IPS-15b (cell line): ENCODE results near the gene TFDP2.
"Not testable (repeated sequence)": the region's sequence is repeated elsewhere in the genome, so short reads cannot be mapped to it uniquely, and the experiment has no call there.

Source experiments
- H3K27me3 ChIP-seq: one replicate; pipeline ENCODE4 v1.6.1; 2013; ENCODE audit warnings: low read length; ENCODE audit not compliant: control insufficient read depth, insufficient read depth
- H3K36me3 ChIP-seq: one replicate; pipeline ENCODE4 v1.6.1; 2013; ENCODE audit warnings: low read length; ENCODE audit not compliant: control insufficient read depth, insufficient read depth
- H3K4me1 ChIP-seq: one replicate; pipeline ENCODE4 v1.6.1; 2013; ENCODE audit warnings: mild to moderate bottlenecking, low read length; ENCODE audit not compliant: control insufficient read depth, insufficient read depth
- H3K4me3 ChIP-seq: one replicate; pipeline ENCODE4 v1.5.1; 2013; ENCODE audit warnings: low read depth, low read length
- H3K9ac ChIP-seq: one replicate; pipeline ENCODE4 v1.6.1; 2013; ENCODE audit warnings: low read depth, mild to moderate bottlenecking, low read length
- H3K9me3 ChIP-seq: one replicate; pipeline ENCODE4 v1.6.1; 2013; ENCODE audit warnings: mild to moderate bottlenecking, low read length; ENCODE audit not compliant: control insufficient read depth, insufficient read depth

TFDP2 gene

GRCh38 chr3:141974777-141975176 is 174.6 kb downstream of the TFDP2 start:
- not testable (repeated sequence) for H3K36me3 ChIP-seq, H3K27me3 ChIP-seq

GRCh38 chr3:141972399-141972798 is 176.9 kb downstream of the TFDP2 start:
- Histone ChIP-seq H3K9ac (no peak overlapping the region), H3K9me3 (no peaks in the 10 kb centered on the region), H3K27me3 (no peaks in the 10 kb centered on the region), H3K4me3 (no peak overlapping the region), H3K36me3 (peaks cover 9% of the 10 kb centered on the region), H3K4me1 (no peaks in the 10 kb centered on the region)

More at GRCh38 chr3:141974777-141975176, 174.6 kb downstream of the TFDP2 start:
- not testable (repeated sequence) for H3K4me1 ChIP-seq, H3K9ac ChIP-seq, H3K4me3 ChIP-seq, H3K9me3 ChIP-seq

GRCh38 chr3:141971571-141971970 is 177.8 kb downstream of the TFDP2 start:
- Histone ChIP-seq H3K4me3 (no peak overlapping the region), H3K9ac (no peak overlapping the region), H3K9me3 (no peaks in the 10 kb centered on the region), H3K27me3 (no peaks in the 10 kb centered on the region), H3K4me1 (no peaks in the 10 kb centered on the region), H3K36me3 (peaks cover 11% of the 10 kb centered on the region)

GRCh38 chr3:141969711-141970110 is 179.6 kb downstream of the TFDP2 start:
- Histone ChIP-seq H3K4me3 (no peak overlapping the region), H3K4me1 (no peaks in the 10 kb centered on the region), H3K9me3 (no peaks in the 10 kb centered on the region), H3K9ac (no peak overlapping the region), H3K27me3 (no peaks in the 10 kb centered on the region), H3K36me3 (peaks cover 11% of the 10 kb centered on the region)

GRCh38 chr3:141965471-141965870 is 183.9 kb downstream of the TFDP2 start:
- H3K9ac ChIP-seq: no peak overlapping the region
- H3K36me3 ChIP-seq: peaks cover 12% of the 10 kb centered on the region
- no peaks in the 10 kb centered on the region for H3K9me3 ChIP-seq

GRCh38 chr3:141963301-141963700 is 186.0 kb downstream of the TFDP2 start:
- H3K9me3 ChIP-seq: no peaks in the 10 kb centered on the region
- H3K9ac ChIP-seq: no peak overlapping the region
- no peak overlapping the region for H3K4me3 ChIP-seq
- no peaks in the 10 kb centered on the region for H3K27me3 ChIP-seq
- H3K36me3 ChIP-seq: peaks cover 12% of the 10 kb centered on the region
- no peaks in the 10 kb centered on the region for H3K4me1 ChIP-seq

More at GRCh38 chr3:141965471-141965870, 183.9 kb downstream of the TFDP2 start:
- H3K4me1 ChIP-seq: no peaks in the 10 kb centered on the region
- H3K27me3 ChIP-seq: no peaks in the 10 kb centered on the region
- no peak overlapping the region for H3K4me3 ChIP-seq

GRCh38 chr3:141960731-141961130 is 188.6 kb downstream of the TFDP2 start:
- Histone ChIP-seq H3K36me3 (peaks cover 9% of the 10 kb centered on the region), H3K4me3 (no peak overlapping the region), H3K9me3 (no peaks in the 10 kb centered on the region), H3K4me1 (no peaks in the 10 kb centered on the region), H3K27me3 (no peaks in the 10 kb centered on the region), H3K9ac (no peak overlapping the region)

GRCh38 chr3:141959589-141960554 is 189.5 kb downstream of the TFDP2 start:
- Histone ChIP-seq H3K9ac (no peak overlapping the region), H3K4me1 (no peaks in the 10 kb centered on the region), H3K36me3 (peaks cover 9% of the 10 kb centered on the region), H3K9me3 (no peaks in the 10 kb centered on the region), H3K4me3 (no peak overlapping the region), H3K27me3 (no peaks in the 10 kb centered on the region)

GRCh38 chr3:141955175-141955574 is 194.2 kb downstream of the TFDP2 start:
- Histone ChIP-seq H3K4me1 (no peaks in the 10 kb centered on the region), H3K4me3 (no peak overlapping the region), H3K9me3 (no peaks in the 10 kb centered on the region), H3K27me3 (no peaks in the 10 kb centered on the region), H3K36me3 (peaks cover 4% of the 10 kb centered on the region), H3K9ac (no peak overlapping the region)

- Histone ChIP-seq H3K9me3 (no peaks in the 10 kb centered on the region), H3K4me1 (no peaks in the 10 kb centered on the region), H3K36me3 (peaks cover 4% of the 10 kb centered on the region), H3K27me3 (no peaks in the 10 kb centered on the region), H3K4me3 (no peak overlapping the region), H3K9ac (no peak overlapping the region)
These were observed 196.7 kb downstream of the TFDP2 start for GRCh38 chr3:141952611-141953010.

- Histone ChIP-seq H3K27me3 (no peaks in the 10 kb centered on the region), H3K9ac (no peak overlapping the region), H3K4me1 (no peaks in the 10 kb centered on the region), H3K4me3 (no peak overlapping the region), H3K9me3 (no peaks in the 10 kb centered on the region), H3K36me3 (no peaks in the 10 kb centered on the region)
These were observed 198.5 kb downstream of the TFDP2 start for GRCh38 chr3:141950572-141951493.
